IPS DF 6.9 (cell line): ENCODE results near the gene PPM1J.
A peak's percentile ranks its signal among the peaks of the same experiment; 100 is the strongest.
"Not testable (repeated sequence)": the region's sequence is repeated elsewhere in the genome, so short reads cannot be mapped to it uniquely, and the experiment has no call there.

Experiments
- DNase-seq: peaks from one replicate; pipeline ENCODE4 v3.0.0-alpha.2; 2013; ENCODE audit warnings: low read depth, low spot score
- H3K27ac ChIP-seq: one replicate; pipeline ENCODE4 v1.5.1; 2013; ENCODE audit warnings: low read length, control low read depth
- H3K27me3 ChIP-seq: 2 replicates; pipeline ENCODE4 v1.6.1; 2013; ENCODE audit warnings: mild to moderate bottlenecking, low read length; ENCODE audit not compliant: control insufficient read depth, insufficient read depth
- H3K36me3 ChIP-seq: 2 replicates; pipeline ENCODE4 v1.6.1; 2013; ENCODE audit warnings: low read length; ENCODE audit not compliant: control insufficient read depth, insufficient read depth
- H3K4me1 ChIP-seq: 2 replicates; pipeline ENCODE4 v1.6.1; 2013; ENCODE audit warnings: low read length; ENCODE audit not compliant: control insufficient read depth, insufficient read depth
- H3K4me3 ChIP-seq: 2 replicates; pipeline ENCODE4 v1.5.1; 2013; ENCODE audit warnings: mild to moderate bottlenecking, low read length
- H3K9me3 ChIP-seq: 2 replicates; pipeline ENCODE4 v1.6.1; 2013; ENCODE audit warnings: low read length, inconsistent platforms; ENCODE audit not compliant: control insufficient read depth, insufficient read depth
- WGBS: extraction: QIAGEN DNeasy Blood & Tissue Kit; methylation state at CpG from one replicate; pipeline ENCODE4 v1.1.7; 2013; ENCODE audit warnings: mixed read lengths, missing lambda C conversion rate; ENCODE audit not compliant: insufficient read length, insufficient coverage; 5-methylcytosine and 5-hydroxymethylcytosine counted together

The PPM1J gene

GRCh38 chr1:112735752-112736151, 20.6 kb upstream of the PPM1J start:
- Histone ChIP-seq H3K36me3 (no peaks in the 10 kb centered on the region), H3K27me3 (no peaks in the 10 kb centered on the region), H3K27ac (no peak overlapping the region), H3K4me1 (no peaks in the 10 kb centered on the region), H3K4me3 (no peak overlapping the region), H3K9me3 (no peaks in the 10 kb centered on the region)
- no CpG with 5 or more reads among the region's 1 CpG for WGBS
- no peak for DNase-seq

- Histone ChIP-seq H3K4me3 (no peak overlapping the region), H3K36me3 (no peaks in the 10 kb centered on the region), H3K27ac (no peak overlapping the region), H3K4me1 (no peaks in the 10 kb centered on the region), H3K27me3 (no peaks in the 10 kb centered on the region), H3K9me3 (no peaks in the 10 kb centered on the region)
- WGBS = no CpG with 5 or more reads among the region's 1 CpG
- DNase-seq = no peak
Measured at GRCh38 chr1:112731451-112731850, 16.3 kb upstream of the PPM1J start.

- no peak overlapping the region for H3K4me3 ChIP-seq
- no peak overlapping the region for H3K27ac ChIP-seq
- H3K9me3 ChIP-seq = no peaks in the 10 kb centered on the region
- H3K36me3 ChIP-seq = no peaks in the 10 kb centered on the region
- no peak for DNase-seq
- no CpG with 5 or more reads among the region's 1 CpG for WGBS
- H3K4me1 ChIP-seq = no peaks in the 10 kb centered on the region
- no peaks in the 10 kb centered on the region for H3K27me3 ChIP-seq
Measured at GRCh38 chr1:112729909-112730308, 14.8 kb upstream of the PPM1J start.

GRCh38 chr1:112729011-112729410, 13.9 kb upstream of the PPM1J start:
- not testable (repeated sequence) for H3K36me3 ChIP-seq, H3K27ac ChIP-seq, H3K4me1 ChIP-seq, DNase-seq, H3K27me3 ChIP-seq, H3K4me3 ChIP-seq, H3K9me3 ChIP-seq
- WGBS = no CpG with 5 or more reads among the region's 3 CpGs

- WGBS = no CpG with 5 or more reads among the region's 33 CpGs
- not testable (repeated sequence) for H3K27me3 ChIP-seq, H3K4me3 ChIP-seq, DNase-seq, H3K36me3 ChIP-seq, H3K27ac ChIP-seq, H3K9me3 ChIP-seq, H3K4me1 ChIP-seq
Measured at GRCh38 chr1:112728306-112728971, 13.3 kb upstream of the PPM1J start.

GRCh38 chr1:112727716-112728115, 12.6 kb upstream of the PPM1J start:
- Histone ChIP-seq H3K4me3 (no peak overlapping the region), H3K36me3 (no peaks in the 10 kb centered on the region), H3K9me3 (no peaks in the 10 kb centered on the region), H3K4me1 (peaks cover 6% of the 10 kb centered on the region; the same call in 1 of the 2 replicates), H3K27me3 (no peaks in the 10 kb centered on the region), H3K27ac (no peak overlapping the region)
- no CpG with 5 or more reads among the region's 2 CpGs for whole genome bisulfite sequencing
- DNase-seq = no peak

GRCh38 chr1:112724240-112724639, 9.1 kb upstream of the PPM1J start:
- not testable (repeated sequence) for H3K4me3 ChIP-seq, DNase-seq, H3K27ac ChIP-seq, H3K36me3 ChIP-seq, H3K4me1 ChIP-seq, H3K9me3 ChIP-seq, H3K27me3 ChIP-seq
- WGBS = no CpG with 5 or more reads among the region's 4 CpGs

- WGBS = no CpG with 5 or more reads among the region's 8 CpGs
Measured at GRCh38 chr1:112723511-112723839, 8.3 kb upstream of the PPM1J start.

GRCh38 chr1:112722601-112723510, 7.7 kb upstream of the PPM1J start:
- Histone ChIP-seq H3K27ac (no peak overlapping the region), H3K36me3 (no peaks in the 10 kb centered on the region), H3K9me3 (no peaks in the 10 kb centered on the region), H3K4me1 (peaks cover 6% of the 10 kb centered on the region), H3K27me3 (no peaks in the 10 kb centered on the region; the same call in 1 of the 2 replicates), H3K4me3 (peak overlapping the region; percentile 22; the same call in 1 of the 2 replicates)
- no CpG with 5 or more reads among the region's 35 CpGs for WGBS
- no peak for DNase-seq

More at GRCh38 chr1:112723511-112723839, 8.3 kb upstream of the PPM1J start:
- Histone ChIP-seq H3K4me3 (no peak overlapping the region), H3K4me1 (peaks cover 6% of the 10 kb centered on the region), H3K27ac (no peak overlapping the region), H3K27me3 (no peaks in the 10 kb centered on the region; the same call in 1 of the 2 replicates), H3K9me3 (no peaks in the 10 kb centered on the region), H3K36me3 (no peaks in the 10 kb centered on the region)
- DNase-seq = no peak

- no peak overlapping the region for H3K27ac ChIP-seq
- H3K4me1 ChIP-seq = peaks cover 6% of the 10 kb centered on the region
- H3K27me3 ChIP-seq = no peaks in the 10 kb centered on the region; the same call in 1 of the 2 replicates
- no peaks in the 10 kb centered on the region for H3K9me3 ChIP-seq
- H3K4me3 ChIP-seq = no peak overlapping the region
- H3K36me3 ChIP-seq = no peaks in the 10 kb centered on the region
- no peak for DNase-seq
- no CpG with 5 or more reads among the region's 10 CpGs for WGBS
Measured at GRCh38 chr1:112721966-112722524, 6.9 kb upstream of the PPM1J start.
